Measurements from ENCODE around the gene RADIL.

Gene RADIL

DNA sequence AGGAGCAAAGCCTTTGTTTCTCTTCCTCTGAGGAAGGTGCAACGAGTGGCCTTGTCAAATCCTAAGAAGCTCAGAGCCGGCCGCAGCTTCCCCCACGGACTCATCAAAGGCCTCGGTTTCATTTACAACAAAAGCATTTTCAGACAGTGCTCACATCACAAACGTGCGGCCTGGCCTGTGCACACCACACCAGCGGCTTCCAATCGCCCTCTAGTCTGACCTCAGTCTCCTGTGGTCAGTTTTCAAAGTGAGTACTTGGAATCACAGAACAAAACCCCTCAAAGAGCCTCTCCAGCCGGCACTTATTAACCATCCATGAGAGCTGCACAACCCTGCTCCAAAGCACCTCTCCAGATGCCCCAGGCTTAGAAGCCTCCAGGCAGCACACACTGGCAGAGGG is 3.3 kb downstream of the RADIL start:
- no peak for DNase-seq (ENCODE audit: low read depth)
- TF ChIP-seq, protein P1, sequence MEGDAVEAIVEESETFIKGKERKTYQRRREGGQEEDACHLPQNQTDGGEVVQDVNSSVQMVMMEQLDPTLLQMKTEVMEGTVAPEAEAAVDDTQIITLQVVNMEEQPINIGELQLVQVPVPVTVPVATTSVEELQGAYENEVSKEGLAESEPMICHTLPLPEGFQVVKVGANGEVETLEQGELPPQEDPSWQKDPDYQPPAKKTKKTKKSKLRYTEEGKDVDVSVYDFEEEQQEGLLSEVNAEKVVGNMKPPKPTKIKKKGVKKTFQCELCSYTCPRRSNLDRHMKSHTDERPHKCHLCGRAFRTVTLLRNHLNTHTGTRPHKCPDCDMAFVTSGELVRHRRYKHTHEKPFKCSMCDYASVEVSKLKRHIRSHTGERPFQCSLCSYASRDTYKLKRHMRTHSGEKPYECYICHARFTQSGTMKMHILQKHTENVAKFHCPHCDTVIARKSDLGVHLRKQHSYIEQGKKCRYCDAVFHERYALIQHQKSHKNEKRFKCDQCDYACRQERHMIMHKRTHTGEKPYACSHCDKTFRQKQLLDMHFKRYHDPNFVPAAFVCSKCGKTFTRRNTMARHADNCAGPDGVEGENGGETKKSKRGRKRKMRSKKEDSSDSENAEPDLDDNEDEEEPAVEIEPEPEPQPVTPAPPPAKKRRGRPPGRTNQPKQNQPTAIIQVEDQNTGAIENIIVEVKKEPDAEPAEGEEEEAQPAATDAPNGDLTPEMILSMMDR (conservative IDR thresholded peaks at IDR 0.05; ENCODE audit: low read depth, low read length), result no peak
- no peak overlapping the region for H3K4me3 ChIP-seq (ENCODE audit: low read length)

DNA sequence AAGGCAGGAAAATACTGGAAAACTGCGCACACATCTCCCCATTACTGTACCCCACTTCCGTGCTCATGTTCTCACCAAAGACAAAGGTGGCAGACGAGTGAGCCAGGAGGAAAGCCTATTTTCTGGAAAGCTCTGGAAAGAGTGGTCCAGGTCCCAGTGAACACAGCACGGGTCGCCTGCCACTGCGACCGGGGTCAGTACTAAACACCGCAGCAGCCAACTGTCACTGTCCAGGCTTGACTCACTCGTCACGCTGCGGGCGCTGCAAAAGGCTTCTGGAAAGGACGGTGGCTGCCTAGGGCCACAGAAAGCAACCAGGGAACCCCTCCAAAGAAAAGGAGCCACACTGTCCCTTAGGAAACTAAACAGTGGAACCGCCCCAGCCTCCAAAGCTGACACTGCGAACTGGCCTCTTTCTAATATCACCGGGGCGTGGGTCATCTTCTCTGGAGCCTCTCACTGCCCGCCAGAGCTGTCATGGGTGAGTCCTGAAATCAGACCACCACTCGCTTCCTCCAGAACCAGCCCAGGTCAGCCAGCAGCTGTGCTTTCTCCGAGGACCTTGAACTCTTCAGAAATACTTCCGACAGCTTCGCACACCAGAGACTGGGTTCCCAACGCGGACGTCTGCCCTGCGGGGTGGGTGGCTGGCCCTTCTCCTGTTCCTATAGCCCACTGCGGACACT is 4.0 kb downstream of the RADIL start:
- TF ChIP-seq, protein P1 (conservative IDR thresholded peaks at IDR 0.05; ENCODE audit: low read depth, low read length), result no peak
- no peak for DNase-seq (ENCODE audit: low read depth)
- H3K4me3 ChIP-seq (ENCODE audit: low read length), result no peak overlapping the region

DNA sequence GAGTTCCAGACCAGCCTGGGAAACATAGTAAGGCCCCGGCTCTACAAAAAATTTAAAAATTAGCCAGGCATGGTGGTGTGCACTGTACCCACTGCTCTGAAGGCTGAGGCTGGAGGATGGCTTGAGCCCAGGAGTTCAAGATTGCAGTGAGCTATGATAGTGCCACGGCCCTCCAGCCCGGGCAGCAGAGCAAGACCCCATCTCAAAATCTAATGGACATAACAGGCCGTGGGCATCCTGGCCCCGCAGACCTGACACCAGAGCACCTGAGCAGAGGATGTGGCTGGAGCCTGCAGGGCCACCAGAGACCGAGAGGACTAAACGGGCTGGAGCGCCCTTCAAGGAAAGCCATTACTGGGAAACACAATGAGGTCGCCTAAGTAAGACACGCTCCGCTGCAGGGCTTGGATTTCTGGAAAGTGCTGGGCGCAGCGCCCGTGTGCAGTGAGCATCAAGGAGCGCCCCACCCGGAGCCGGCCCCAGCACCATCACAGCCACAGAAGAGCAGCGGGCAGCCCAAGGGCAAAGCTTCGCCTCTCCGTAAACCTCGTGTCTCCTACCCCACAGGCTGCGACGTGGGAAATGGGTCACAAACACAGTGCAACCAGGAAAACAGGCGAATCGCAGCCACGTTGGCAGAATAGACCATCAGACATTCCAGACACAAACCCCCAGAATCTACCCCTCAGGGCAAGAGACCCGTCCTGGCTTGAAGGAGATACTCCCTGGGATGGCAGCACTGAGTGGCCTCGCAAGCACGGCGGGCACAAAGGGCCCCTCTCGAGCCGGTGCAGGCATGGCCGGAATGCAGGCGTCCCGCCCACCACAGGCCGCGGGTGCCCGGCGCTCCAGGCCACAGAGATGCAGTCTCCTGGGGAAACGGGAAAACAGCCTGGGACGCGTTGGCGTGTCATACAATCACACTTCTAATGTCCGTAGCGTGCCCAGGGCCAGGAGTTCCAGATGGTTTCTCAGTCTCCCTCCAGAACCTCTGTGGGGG is 4.9 kb downstream of the RADIL start:
- TF ChIP-seq, protein P1 (conservative IDR thresholded peaks at IDR 0.05; ENCODE audit: low read depth, low read length), result no peak
- DNase-seq (ENCODE audit: low read depth), result no peak
- no peak overlapping the region for H3K4me3 ChIP-seq (ENCODE audit: low read length)

DNA sequence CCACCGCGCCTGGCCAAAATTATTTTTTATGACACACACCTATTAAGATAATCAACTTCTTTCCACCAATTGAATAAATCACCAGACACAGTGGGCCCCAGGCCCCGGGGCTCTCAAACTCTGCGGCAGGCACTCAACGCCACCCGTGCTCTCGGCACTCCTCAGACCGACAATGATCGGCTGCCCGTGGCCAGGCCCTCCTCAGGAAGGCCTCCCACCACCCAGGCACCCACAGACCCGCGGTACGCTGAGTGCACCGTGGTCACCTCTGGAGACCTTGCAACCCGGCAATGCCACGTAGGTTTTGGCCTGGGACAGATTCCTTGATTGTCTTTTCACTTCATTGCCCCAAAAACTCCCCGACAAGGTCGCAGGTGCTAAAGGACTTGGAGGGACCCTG is 6.9 kb downstream of the RADIL start:
- no peak overlapping the region for H3K4me3 ChIP-seq (ENCODE audit: low read length)
- DNase-seq (ENCODE audit: low read depth), result no peak
- TF ChIP-seq, protein P1 (conservative IDR thresholded peaks at IDR 0.05; ENCODE audit: low read depth, low read length), result no peak

DNA sequence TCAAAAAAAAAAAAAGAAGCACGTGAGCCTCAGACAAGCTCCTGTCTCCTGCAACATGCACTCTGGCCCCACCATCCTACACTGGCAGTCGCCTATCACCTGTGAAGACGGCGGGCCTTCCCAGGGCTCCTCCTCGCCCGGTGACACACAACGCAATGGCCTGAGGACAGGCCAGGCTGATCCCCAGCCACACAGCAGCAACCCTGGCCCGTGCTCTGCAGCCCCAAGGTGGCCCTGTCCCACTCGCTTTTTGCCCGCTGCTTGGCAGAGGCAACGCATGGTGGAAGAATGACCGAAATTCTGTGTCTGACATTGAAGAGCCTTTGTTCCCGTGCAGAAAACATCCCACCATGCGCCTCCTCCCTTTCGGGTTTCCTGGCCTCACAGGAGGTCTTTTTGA is 8.1 kb downstream of the RADIL start:
- DNase-seq (ENCODE audit: low read depth), result no peak
- TF ChIP-seq, protein P1 (conservative IDR thresholded peaks at IDR 0.05; ENCODE audit: low read depth, low read length), result no peak
- H3K4me3 ChIP-seq (ENCODE audit: low read length), result no peak overlapping the region

DNA sequence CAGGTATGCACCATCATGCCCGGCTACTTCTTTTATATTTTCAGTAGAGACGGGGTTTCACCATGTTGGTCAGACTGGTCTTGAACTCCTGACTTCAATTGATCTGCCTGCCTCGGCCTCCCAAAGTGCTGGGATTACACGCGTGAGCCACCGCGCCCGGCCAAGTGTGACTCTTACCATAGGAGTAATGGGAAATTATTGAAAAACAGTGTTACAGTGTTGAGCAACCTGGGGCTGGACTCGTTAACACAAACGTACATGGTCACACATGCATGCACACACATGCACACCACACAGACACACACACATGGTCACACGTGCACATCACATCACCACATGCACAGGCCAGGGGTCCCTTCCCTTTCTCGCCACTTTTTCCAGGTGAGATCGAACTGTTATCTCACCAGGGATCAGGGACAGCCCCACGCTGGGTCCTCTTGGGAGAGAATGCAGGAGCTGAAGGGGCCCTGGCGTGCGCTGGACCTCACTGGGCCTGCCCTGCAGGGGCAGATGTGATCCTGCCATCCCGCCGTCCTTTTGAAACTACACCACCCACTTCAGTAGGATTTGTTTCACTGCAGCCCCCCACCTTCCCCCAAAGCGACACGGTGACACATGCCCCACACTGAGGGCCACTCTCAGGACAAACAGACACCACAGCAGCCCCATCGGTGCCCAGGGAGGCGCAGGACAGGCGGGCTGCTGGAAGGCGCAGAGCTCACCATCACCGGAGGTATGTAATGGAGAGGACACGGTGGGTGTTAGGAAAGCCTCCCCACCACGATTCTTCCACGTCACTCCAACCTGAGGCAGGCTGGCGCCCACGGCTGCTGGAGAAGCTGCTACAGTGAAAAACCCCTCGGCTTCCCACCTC is 10.2 kb downstream of the RADIL start:
- no peak for DNase-seq (ENCODE audit: low read depth)
- TF ChIP-seq, protein P1 (conservative IDR thresholded peaks at IDR 0.05; ENCODE audit: low read depth, low read length), result no peak
- no peak overlapping the region for H3K4me3 ChIP-seq (ENCODE audit: low read length)
